Measurements from ENCODE around the gene NUDT13.
"Not testable (repeated sequence)": the region's sequence is repeated elsewhere in the genome, so short reads cannot be mapped to it uniquely, and the experiment has no call there.

Gene NUDT13

GRCh38 chr10:73106301-73106700, 4.0 kb upstream of the NUDT13 start:
- DNase-seq, result no peak
- no peak for ATAC-seq

- not testable (repeated sequence) for DNase-seq
Observed at GRCh38 chr10:73109248-73109652, 1.0 kb upstream of the NUDT13 start.

DNA sequence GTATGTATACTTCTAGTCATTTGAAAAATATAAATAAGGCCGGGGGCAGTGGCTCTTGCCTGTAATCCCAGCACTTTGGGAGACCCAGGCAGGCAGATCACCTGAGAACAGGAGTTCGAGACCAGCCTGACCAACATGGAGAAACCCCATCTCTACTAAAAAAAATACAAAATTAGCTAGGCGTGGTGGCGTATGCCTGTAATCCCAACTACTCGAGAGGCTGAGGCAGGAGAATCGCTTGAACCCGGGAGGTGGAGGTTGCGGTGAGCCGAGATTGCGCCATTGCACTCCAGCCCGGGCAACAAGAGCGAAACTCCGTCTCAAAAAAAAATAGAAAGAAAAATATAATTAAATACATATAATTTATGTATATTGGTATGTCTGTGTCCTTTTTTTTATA, 1.8 kb downstream of the NUDT13 start:
- not testable (repeated sequence) for ATAC-seq

More at GRCh38 chr10:73109248-73109652, 1.0 kb upstream of the NUDT13 start:
- not testable (repeated sequence) for ATAC-seq

DNA sequence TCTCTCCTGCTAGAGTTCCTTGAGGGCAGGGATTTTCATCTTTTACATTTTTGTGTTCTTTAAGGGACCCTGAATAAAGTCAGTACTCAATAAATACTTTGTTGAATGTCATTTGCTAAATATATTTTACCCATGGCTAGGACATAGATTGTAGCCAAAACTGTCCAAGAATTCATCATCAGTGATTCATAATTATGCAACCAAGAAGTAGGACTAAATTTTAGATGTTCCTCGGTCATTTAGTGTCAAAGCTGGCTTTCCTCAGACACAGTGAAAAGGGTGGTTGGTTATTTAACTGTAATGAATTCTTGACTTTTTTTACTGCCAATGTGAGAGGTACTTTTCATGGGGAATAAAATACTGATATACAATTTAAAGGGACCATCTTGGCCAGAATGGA, 3.3 kb downstream of the NUDT13 start:
- ATAC-seq, result no peak
- no peak for DNase-seq

More for the DNA sequence above, 1.8 kb downstream of the NUDT13 start:
- not testable (repeated sequence) for DNase-seq

DNA sequence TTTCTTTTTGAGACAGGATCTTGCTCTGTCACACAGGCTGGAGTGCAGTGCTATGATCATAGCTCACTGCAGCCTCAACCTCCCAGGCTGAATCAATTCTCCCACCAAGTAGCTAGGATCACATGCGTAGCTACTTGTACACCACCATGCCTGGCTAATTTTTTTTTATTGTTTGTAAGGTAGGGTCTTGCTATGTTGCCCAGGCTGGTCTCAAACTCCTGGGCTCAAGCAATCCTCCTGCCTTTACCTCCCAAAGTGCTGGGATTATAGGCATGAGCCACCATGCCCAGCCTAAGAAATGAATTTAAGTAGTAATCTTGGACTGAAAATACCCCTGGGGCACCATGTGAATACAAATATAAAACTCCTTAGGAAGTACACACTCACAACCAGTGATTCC, 5.8 kb downstream of the NUDT13 start:
- no peak for DNase-seq
- no peak for ATAC-seq

GRCh38 chr10:73117976-73118743, 7.9 kb downstream of the NUDT13 start:
- DNase-seq (no peak), ATAC-seq (no peak)

DNA sequence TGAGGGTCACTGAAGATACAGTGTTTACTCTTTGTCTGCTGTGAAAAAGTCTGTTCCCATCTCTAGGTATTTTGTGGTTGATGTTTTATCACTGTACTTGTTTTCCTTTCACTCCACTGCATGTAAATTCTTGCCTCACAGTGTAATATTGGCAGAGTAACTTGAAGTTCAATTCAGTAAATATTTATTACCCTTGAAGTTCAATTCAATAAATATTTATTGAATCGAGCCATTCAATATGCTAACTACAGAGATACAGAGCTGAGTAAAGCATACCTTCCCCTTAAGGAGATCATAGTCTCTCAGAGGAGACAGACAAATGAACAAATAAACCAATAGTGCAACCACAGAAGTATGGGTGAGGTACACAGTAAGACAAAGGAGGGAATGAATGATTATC, 9.2 kb downstream of the NUDT13 start:
- no peak for ATAC-seq
- no peak for DNase-seq

DNA sequence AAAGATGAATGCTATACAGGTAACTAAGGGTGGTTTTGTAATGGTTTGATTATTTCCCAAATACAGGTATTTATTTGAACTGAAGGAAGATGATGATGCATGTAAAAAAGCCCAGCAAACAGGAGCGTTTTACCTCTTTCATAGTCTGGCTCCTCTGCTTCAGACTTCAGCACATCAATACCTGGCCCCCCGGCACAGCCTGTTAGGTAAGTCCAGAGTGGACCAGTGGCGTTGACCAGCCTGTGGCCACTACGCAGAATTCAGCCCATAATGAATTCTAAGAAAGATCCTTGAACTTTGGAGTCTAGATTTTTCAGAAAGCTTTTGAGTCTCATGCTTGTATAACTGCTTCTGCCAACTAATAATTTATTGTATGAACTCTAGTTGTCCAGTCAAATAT, 9.7 kb downstream of the NUDT13 start:
- no peak for DNase-seq
- ATAC-seq, result no peak

GRCh38 chr10:73126343-73126742, 16.1 kb downstream of the NUDT13 start:
- ATAC-seq (no peak), DNase-seq (no peak)

DNA sequence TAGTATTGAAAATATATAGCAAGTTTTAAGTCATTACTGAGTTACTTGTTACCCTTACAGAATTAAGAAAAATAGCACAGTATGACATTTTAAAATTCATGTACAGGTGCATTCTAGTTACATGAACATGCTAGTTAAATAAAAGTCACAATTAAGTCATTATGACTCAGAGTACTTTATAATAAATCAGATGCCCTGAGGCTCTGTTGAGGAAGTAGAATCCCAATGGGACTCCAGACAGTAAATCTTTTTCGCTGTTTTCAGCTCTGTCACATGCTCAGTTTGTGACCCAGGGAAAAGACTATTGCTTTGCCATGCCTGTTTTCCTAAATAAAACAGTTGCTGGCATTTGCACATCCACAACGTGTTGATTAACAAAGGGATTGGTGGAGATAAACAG, 21.0 kb downstream of the NUDT13 start:
- DNase-seq (no peak), ATAC-seq (no peak)

GRCh38 chr10:73131913-73132686, 21.8 kb downstream of the NUDT13 start:
- ATAC-seq (no peak), DNase-seq (no peak)

GRCh38 chr10:73134727-73135126, 24.5 kb downstream of the NUDT13 start:
- DNase-seq (no peak), ATAC-seq (no peak)

GRCh38 chr10:73136627-73137026, 26.4 kb downstream of the NUDT13 start:
- DNase-seq (no peak), ATAC-seq (no peak)

GRCh38 chr10:73139251-73139650, 29.0 kb downstream of the NUDT13 start:
- no peak for ATAC-seq
- DNase-seq, result no peak

DNA sequence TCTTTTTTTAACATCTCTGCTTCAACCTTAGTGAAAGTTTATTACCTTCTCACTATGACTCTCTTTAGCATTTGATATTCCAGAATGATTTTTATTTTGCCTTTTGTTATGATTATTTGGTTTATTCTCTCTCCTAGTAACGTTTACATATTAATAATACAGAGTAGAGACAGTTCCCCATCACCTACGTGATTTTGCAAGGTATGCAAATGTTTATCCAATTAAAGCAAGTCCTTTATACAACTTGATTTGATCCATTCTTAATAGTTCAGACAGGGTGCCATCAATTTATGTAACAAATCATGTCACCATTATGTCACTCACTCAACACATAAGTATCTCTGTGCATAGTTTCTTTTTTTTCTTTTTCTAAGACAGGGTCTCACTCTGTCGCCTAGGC, 31.3 kb downstream of the NUDT13 start:
- no peak for ATAC-seq
- DNase-seq, result no peak

DNA sequence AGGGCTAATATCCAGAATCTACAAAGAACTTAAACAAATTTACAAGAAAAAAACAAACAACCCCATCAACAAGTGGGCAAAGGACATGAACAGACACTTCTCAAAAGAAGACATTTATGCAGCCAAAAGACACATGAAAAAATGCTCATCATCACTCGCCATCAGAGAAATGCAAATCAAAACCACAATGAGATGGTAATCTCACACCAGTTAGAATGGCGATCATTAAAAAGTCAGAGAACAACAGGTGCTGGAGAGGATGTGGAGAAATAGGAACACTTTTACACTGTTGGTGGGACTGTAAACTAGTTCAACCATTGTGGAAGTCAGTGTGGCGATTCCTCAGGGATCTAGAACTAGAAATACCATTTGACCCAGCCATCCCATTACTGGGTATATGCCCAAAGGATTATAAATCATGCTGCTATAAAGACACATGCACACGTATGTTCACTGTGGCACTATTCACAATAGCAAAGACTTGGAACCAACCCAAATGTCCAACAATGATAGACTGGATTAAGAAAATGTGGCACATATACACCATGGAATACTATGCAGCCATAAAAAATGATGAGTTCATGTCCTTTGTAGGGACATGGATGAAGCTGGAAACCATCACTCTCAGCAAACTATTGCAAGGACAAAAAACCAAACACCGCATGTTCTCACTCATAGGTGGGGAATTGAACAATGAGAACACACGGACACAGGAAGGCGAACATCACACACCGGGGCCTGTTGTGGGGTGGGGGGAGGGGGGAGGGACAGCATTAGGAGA, 40.6 kb downstream of the NUDT13 start:
- not testable (repeated sequence) for ATAC-seq, DNase-seq

- ATAC-seq (no peak), DNase-seq (no peak)
Observed at GRCh38 chr10:73152009-73152408, 41.8 kb downstream of the NUDT13 start.

- DNase-seq, result no peak
- no peak for ATAC-seq
Observed at GRCh38 chr10:73156054-73156453, 45.8 kb downstream of the NUDT13 start.

- DNase-seq, result peak; percentile 64
Observed at GRCh38 chr10:73159038-73159648, 48.9 kb downstream of the NUDT13 start.

GRCh38 chr10:73161079-73161478, 50.8 kb downstream of the NUDT13 start:
- no peak for DNase-seq
- ATAC-seq, result no peak

More at GRCh38 chr10:73159038-73159648, 48.9 kb downstream of the NUDT13 start:
- ATAC-seq, result no peak

GRCh38 chr10:73161662-73162061, 51.4 kb downstream of the NUDT13 start:
- no peak for ATAC-seq
- DNase-seq, result no peak

DNA sequence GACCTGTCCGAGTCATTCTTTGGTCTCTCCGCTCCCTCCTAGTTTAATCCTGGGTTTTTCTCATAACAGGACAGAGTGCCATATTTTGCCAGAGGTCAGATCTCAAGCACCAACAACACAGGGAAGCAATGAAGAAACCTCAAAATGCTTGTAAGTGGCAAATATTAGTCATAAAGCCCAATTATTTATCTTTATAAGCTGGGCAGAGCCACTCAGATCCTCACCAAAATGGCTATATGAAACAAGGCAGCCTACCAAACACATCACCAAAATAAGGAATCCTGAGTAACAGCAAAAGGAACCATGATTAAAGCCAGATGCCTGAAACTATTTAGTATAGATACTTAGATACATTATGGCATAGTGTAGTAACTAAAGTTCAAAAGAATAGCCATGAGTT, 52.8 kb downstream of the NUDT13 start:
- no peak for DNase-seq
- ATAC-seq, result no peak

Data from stimulated activated naive CD8-positive, alpha-beta T cell treated with anti-CD3 and anti-CD28 coated beads, Interleukin-15, Interleukin-2, amounts not matched to agents 100 U/mL and 50 U/mL, for 24 hours (primary cell).